ENCODE results near the gene FRMPD4. TPM values are rescaled to one million over a fixed set of nuclear protein-coding genes. Genes with fewer than 3 reads are reported as not detected.

FRMPD4 gene
- total and polyA plus RNA-seq, 9 donors = 0.01 to 0.20 (median 0.05) TPM; not detected in 6

GRCh38 chrX:12315526-12315925 is 177.3 kb downstream of the FRMPD4 start:
- Histone ChIP-seq H3K4me3 (no peak overlapping the region), H3K36me3 (no peaks in the 10 kb centered on the region), H3K9me3 (no peaks in the 10 kb centered on the region), H3K27me3 (no peaks in the 10 kb centered on the region), H3K4me1 (ENCODE audit: insufficient read depth) (no peaks in the 10 kb centered on the region), H3K27ac (no peak overlapping the region)
- 36 to 61% (median 50%) methylated on average over 2 of the region's 2 CpGs for WGBS, 3 donors
- DNase-seq = no peak
- intact Hi-C loops (cut with DNase I) = no loop called here
- no peak for TF ChIP-seq POLR2A (IDR thresholded peaks at IDR 0.05)
- no peak for TF ChIP-seq EP300 (IDR thresholded peaks at IDR 0.05)
- TF ChIP-seq, protein P1, sequence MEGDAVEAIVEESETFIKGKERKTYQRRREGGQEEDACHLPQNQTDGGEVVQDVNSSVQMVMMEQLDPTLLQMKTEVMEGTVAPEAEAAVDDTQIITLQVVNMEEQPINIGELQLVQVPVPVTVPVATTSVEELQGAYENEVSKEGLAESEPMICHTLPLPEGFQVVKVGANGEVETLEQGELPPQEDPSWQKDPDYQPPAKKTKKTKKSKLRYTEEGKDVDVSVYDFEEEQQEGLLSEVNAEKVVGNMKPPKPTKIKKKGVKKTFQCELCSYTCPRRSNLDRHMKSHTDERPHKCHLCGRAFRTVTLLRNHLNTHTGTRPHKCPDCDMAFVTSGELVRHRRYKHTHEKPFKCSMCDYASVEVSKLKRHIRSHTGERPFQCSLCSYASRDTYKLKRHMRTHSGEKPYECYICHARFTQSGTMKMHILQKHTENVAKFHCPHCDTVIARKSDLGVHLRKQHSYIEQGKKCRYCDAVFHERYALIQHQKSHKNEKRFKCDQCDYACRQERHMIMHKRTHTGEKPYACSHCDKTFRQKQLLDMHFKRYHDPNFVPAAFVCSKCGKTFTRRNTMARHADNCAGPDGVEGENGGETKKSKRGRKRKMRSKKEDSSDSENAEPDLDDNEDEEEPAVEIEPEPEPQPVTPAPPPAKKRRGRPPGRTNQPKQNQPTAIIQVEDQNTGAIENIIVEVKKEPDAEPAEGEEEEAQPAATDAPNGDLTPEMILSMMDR (IDR thresholded peaks at IDR 0.05) = no peak

- H3K27ac ChIP-seq = no peak overlapping the region
- H3K36me3 ChIP-seq = no peaks in the 10 kb centered on the region
- no peak overlapping the region for H3K4me3 ChIP-seq
- no peak for DNase-seq
- TF ChIP-seq EP300 (IDR thresholded peaks at IDR 0.05) (no peak), POLR2A (IDR thresholded peaks at IDR 0.05) (no peak)
- TF ChIP-seq, protein P1 (IDR thresholded peaks at IDR 0.05) = no peak
- H3K9me3 ChIP-seq = no peaks in the 10 kb centered on the region
- H3K4me1 ChIP-seq (ENCODE audit: insufficient read depth) = no peaks in the 10 kb centered on the region
- 44 to 59% (median 47%) methylated on average over 5 of the region's 5 CpGs for WGBS, 3 donors
- intact Hi-C loops (cut with DNase I) = no loop called here
- no peaks in the 10 kb centered on the region for H3K27me3 ChIP-seq
Observed at GRCh38 chrX:12319003-12319519, 180.8 kb downstream of the FRMPD4 start.

- 41 to 53% (median 50%) methylated on average over 2 of the region's 2 CpGs for WGBS, 3 donors
- TF ChIP-seq EP300 (IDR thresholded peaks at IDR 0.05) (no peak), POLR2A (IDR thresholded peaks at IDR 0.05) (no peak)
- TF ChIP-seq, protein P1 (IDR thresholded peaks at IDR 0.05) = no peak
- no peak overlapping the region for H3K4me3 ChIP-seq
- no peak for DNase-seq
- intact Hi-C loops (cut with DNase I) = no loop called here
- no peaks in the 10 kb centered on the region for H3K9me3 ChIP-seq
- H3K27ac ChIP-seq = no peak overlapping the region
- no peaks in the 10 kb centered on the region for H3K27me3 ChIP-seq
- H3K4me1 ChIP-seq (ENCODE audit: insufficient read depth) = no peaks in the 10 kb centered on the region
- no peaks in the 10 kb centered on the region for H3K36me3 ChIP-seq
Observed at GRCh38 chrX:12319992-12320391, 181.7 kb downstream of the FRMPD4 start.

- intact Hi-C loops (cut with DNase I) = no loop called here
- H3K4me1 ChIP-seq (ENCODE audit: insufficient read depth) = no peaks in the 10 kb centered on the region
- TF ChIP-seq POLR2A (IDR thresholded peaks at IDR 0.05) = no peak
- TF ChIP-seq, protein P1 (IDR thresholded peaks at IDR 0.05) = no peak
- no peak for TF ChIP-seq EP300 (IDR thresholded peaks at IDR 0.05)
- no peak for DNase-seq
- no peaks in the 10 kb centered on the region for H3K36me3 ChIP-seq
- no peak overlapping the region for H3K27ac ChIP-seq
- no peaks in the 10 kb centered on the region for H3K9me3 ChIP-seq
- no peaks in the 10 kb centered on the region for H3K27me3 ChIP-seq
- no peak overlapping the region for H3K4me3 ChIP-seq
Observed at GRCh38 chrX:12322031-12322430, 183.8 kb downstream of the FRMPD4 start.
